Measurements from ENCODE around the gene TTC28.
A peak's percentile ranks its signal among the peaks of the same experiment; 100 is the strongest.

TTC28 gene

DNA sequence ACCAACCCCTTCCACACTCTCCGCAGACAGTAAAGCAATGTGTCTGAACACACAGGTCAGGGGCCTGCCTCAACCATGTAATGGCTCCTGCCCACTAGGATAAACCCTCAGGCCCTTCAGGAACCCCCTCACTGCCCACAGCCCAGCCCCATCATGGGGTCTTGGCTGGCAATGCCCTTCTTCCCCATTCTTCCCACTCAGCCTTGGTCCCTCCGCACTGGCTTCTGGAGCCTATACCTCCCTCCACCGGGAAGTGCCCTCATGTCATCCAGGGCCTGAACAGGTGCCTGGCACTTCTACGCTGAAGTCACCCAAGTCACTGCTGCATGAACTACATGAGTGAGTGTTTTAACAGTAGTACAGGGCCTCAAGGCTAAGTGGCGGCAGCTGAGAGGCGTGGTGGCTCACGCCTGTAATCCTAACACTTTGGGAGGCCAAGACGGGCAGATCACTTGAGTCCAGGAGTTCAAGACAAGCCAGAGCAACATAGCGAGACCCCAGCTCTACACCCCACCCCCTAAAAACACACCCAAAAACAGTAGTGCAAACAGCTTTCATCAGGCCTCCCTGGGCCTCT lies 685.8 kb downstream of the TTC28 start:
- DNase-seq (ENCODE audit: low spot score) = no peak
- TF ChIP-seq, protein P1, sequence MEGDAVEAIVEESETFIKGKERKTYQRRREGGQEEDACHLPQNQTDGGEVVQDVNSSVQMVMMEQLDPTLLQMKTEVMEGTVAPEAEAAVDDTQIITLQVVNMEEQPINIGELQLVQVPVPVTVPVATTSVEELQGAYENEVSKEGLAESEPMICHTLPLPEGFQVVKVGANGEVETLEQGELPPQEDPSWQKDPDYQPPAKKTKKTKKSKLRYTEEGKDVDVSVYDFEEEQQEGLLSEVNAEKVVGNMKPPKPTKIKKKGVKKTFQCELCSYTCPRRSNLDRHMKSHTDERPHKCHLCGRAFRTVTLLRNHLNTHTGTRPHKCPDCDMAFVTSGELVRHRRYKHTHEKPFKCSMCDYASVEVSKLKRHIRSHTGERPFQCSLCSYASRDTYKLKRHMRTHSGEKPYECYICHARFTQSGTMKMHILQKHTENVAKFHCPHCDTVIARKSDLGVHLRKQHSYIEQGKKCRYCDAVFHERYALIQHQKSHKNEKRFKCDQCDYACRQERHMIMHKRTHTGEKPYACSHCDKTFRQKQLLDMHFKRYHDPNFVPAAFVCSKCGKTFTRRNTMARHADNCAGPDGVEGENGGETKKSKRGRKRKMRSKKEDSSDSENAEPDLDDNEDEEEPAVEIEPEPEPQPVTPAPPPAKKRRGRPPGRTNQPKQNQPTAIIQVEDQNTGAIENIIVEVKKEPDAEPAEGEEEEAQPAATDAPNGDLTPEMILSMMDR (IDR thresholded peaks at IDR 0.05; ENCODE audit: borderline replicate concordance, control extremely low read depth, extremely low read depth, insufficient read depth, missing control alignments) = no peak
- in situ Hi-C loops (cut with MboI; ENCODE audit: low sequenced_read_pairs, unreplicated experiment) = no loop called here

DNA sequence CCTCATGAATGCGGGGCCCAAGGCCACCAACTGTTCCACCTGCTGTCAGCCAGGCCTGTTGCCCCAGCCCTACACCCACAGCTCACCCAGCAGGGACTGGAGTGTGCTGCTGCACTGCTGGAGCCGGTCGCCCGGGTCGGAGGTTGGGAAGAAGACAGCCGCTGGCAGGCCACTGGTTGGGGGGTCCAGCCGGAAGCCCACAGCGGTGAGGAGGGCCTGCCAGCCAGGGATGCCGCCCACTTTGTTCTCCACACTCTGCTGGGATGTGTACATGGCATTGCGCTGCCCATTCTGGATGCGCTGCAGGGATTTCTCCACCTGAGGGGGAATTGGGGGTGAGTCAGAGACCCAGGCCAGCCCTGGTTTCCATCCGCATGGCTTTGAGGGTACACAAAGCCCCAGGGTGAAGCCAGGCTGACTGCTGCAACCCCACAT lies 686.4 kb downstream of the TTC28 start:
- no peak for DNase-seq (ENCODE audit: low spot score)
- TF ChIP-seq, protein P1 (IDR thresholded peaks at IDR 0.05; ENCODE audit: borderline replicate concordance, control extremely low read depth, extremely low read depth, insufficient read depth, missing control alignments) = no peak
- in situ Hi-C loops (cut with MboI; ENCODE audit: low sequenced_read_pairs, unreplicated experiment) = no loop called here

- DNase-seq (ENCODE audit: low spot score) = no peak
- in situ Hi-C loops (cut with MboI; ENCODE audit: low sequenced_read_pairs, unreplicated experiment) = no loop called here
- TF ChIP-seq, protein P1 (IDR thresholded peaks at IDR 0.05; ENCODE audit: borderline replicate concordance, control extremely low read depth, extremely low read depth, insufficient read depth, missing control alignments) = no peak
Measured at GRCh38 chr22:27992294-27993165, 687.1 kb downstream of the TTC28 start.

GRCh38 chr22:27991586-27992293 lies 687.9 kb downstream of the TTC28 start:
- no peak for DNase-seq (ENCODE audit: low spot score)
- in situ Hi-C loops (cut with MboI; ENCODE audit: low sequenced_read_pairs, unreplicated experiment) = no loop called here
- TF ChIP-seq, protein P1 (IDR thresholded peaks at IDR 0.05; ENCODE audit: borderline replicate concordance, control extremely low read depth, extremely low read depth, insufficient read depth, missing control alignments) = no peak

- DNase-seq (ENCODE audit: low spot score) = peak; percentile 65
- in situ Hi-C loops (cut with MboI; ENCODE audit: low sequenced_read_pairs, unreplicated experiment) = no loop called here
- TF ChIP-seq, protein P1 (IDR thresholded peaks at IDR 0.05; ENCODE audit: borderline replicate concordance, control extremely low read depth, extremely low read depth, insufficient read depth, missing control alignments) = peak; percentile 26
Measured at GRCh38 chr22:27990879-27991278, 688.8 kb downstream of the TTC28 start.

- in situ Hi-C loops (cut with MboI; ENCODE audit: low sequenced_read_pairs, unreplicated experiment) = no loop called here
- no peak for DNase-seq (ENCODE audit: low spot score)
- TF ChIP-seq, protein P1 (IDR thresholded peaks at IDR 0.05; ENCODE audit: borderline replicate concordance, control extremely low read depth, extremely low read depth, insufficient read depth, missing control alignments) = no peak
Measured at GRCh38 chr22:27990451-27990840, 689.2 kb downstream of the TTC28 start.
